A673 (cell line): ENCODE results near the gene SPDL1.

ENCODE experiments used
- CTCF ChIP-seq: fragments of 300-800, 200-600 bp; sonication (generic); conservative IDR thresholded peaks from 2 replicates; pipeline ENCODE4 v1.5.1; 2017; ENCODE audit warnings: low read depth, mild to moderate bottlenecking, antibody characterized with exemption, low read length, moderate library complexity, mixed read lengths
- EZH2 ChIP-seq: fragments of 200-600 bp; sonication (generic); IDR thresholded peaks from 2 replicates; pipeline ENCODE4 v1.6.1; 2017; ENCODE audit warnings: borderline replicate concordance, low read depth, mild to moderate bottlenecking, mixed read lengths, antibody characterized with exemption, low read length; ENCODE audit not compliant: poor library complexity, severe bottlenecking

DNA sequence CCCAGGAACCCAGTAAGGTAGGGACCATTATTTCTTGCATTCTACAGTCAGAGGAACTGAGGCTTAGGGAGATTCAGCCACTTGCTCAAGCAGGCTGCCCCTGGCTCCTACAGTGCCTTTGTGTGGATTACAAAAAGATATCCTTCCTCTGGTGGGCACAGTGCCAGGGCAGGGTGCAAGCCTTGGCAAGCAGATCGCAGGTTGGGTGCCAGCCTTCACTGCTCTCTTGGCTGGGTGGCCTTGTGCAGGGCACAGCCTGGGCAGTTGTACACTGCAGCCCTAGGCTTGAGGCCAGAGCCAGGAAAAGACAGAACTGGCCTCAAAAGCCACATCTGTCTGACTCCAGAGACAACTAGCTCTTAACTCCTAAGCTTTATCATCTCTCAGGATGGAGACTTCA is 68.5 kb downstream of the SPDL1 start:
- TF ChIP-seq CTCF (no peak), EZH2 (no peak)
